Hepatic stellate cell (primary cell): ENCODE measurements around the gene TRABD2B.

ENCODE experiments used
- DNase-seq: peaks from one replicate; pipeline ENCODE4 v3.0.0; 2011; ENCODE audit warnings: low spot score

TRABD2B gene

DNA sequence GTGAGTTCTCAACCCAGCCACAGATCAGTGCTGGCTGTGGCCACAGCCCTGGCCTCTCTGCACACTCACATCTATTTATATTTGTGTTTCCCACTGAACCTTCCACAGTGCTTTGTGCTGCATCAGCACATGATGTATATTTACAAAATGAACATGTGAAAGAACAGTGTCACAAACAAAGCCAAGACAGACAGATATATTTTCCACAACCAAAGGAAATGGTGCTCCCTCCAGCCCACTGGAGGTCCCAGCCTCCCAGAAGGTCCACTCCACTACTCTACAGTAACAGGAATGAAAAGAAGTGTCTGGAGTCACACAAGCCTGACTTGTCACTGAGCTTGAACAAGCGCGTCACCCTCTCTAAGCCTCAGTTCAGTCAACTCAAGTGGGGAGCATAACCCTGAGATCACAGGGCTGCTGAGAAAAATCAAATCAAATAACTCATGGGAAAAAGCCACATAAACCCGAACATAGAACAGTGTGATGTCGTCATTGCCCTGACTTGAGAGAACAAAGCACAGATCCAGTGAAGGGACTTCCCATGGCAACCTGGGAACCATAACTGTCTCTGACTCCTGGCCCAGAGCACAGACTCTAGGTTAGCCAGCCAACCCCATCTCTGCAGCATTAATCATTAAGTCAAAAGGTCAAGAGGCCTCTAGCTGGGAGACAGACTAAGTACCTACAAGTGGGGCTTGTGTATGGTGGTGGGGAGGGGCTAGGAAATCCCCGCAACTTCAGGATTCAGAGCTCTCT, 121.2 kb downstream of the TRABD2B start:
- no peak for DNase-seq

DNA sequence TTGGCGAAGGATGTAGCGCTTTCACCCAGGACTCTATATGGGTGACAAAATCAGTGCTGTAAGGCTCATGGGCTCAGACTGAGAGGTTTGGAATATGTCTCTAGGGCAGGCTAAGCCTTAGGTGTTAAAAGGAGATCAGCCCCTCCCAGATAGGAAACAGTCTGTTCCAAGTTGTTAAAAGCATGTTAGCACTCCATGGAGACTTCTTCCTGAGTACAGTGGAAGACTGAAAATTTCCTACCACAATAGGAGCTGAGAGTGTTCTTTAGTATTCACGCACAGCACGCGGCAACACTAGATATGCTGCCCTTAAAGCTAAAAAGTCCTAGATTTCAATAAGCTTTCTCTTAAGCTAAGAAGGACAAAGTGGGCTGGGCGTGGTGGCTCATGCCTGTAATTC, 122.1 kb downstream of the TRABD2B start:
- no peak for DNase-seq

DNA sequence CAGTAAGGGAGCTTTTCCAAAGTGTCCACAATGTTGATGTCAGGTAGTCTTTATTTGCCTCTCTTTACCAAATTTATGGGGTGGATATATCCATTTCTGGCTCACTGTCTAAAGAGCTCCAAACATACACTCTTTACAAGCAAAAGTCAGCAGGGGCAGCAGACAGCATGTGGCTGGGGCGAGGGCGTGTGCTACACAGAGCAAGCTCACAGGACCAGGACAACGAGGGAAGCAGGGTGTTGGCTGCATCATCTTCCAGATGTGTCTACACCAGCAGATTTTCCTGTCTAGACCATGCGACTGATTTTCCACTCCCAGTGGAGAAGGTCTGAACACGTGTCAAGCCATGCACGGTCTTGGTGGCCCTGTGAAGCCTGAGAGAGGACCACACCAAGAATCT, 123.8 kb downstream of the TRABD2B start:
- no peak for DNase-seq

DNA sequence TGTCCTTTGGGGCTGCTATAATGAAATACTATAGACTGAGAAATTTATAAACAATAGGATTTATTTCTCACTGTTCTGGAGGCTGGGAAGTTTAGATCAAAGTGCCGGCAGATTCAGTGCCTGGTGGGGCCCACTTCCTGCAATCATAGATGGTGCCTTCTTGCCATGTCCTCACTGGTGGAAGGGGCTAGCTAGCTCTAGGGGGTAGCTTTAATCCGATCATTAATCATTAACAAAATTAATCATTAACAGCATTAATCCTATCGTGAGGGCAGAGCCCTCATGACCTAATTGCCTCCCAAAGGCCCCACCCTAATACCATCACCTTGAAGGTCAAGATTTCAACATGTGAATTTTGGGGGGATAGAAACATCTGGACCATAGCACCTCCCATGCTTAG, 124.3 kb downstream of the TRABD2B start:
- no peak for DNase-seq

DNA sequence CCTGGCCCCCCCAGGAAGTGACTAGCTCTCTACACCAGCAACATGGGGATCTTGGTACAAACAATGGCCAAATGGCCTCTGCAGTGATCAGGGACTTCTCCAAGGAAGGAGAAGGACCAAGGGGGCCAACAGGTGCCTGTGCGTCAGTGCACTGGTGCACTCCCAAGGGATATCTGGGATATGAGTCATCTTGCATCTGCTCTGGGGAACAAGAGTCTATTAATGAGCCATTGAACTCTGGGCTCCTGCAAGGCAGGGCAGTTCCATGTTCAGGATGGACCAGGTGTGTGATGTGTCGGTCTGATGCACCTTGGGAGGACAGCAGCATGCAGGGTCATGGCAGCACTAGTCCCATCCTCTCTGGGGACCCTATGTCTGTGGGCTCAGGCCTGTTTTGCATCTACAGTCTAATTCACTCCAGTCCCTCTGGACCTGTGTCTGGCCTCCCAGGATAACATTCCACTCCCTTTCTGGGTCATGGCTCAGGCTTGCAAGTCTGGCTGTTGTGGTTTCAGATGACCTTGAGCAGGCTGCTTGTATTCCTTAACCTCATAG, 125.3 kb downstream of the TRABD2B start:
- no peak for DNase-seq

DNA sequence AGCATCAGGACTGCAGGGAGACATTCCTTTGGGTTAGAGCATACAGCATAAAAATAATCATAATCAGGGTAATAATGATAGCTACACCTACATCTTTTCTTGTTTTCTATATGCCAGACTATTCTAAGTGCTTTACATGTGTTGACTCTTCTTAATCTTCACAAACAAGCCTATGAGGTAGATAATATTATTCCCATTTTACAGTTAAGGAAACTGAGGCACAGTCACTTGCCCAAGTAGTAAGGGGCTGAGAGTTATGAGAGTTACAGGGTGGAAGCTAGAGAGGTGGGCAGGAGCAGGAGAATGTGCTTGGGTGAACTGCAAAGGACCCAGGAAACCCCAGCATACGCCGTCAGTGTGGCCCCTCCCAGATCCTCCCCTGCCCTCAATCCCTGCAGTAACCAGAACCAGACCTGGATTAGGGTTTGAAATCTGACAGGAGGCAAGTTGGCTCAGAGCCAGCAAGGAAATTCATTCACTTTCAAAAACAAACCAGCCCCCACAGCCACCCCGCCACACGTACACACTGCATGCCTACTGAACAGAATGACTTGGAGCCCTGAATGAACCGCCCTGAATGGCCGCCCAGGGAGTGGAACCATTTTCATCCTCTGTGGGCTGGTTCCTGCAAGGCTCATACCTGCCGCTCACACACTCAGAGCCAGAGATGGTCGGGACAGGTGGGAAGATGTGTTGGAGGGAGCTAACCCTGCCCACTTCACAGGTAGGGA, 126.1 kb downstream of the TRABD2B start:
- DNase-seq: no peak

DNA sequence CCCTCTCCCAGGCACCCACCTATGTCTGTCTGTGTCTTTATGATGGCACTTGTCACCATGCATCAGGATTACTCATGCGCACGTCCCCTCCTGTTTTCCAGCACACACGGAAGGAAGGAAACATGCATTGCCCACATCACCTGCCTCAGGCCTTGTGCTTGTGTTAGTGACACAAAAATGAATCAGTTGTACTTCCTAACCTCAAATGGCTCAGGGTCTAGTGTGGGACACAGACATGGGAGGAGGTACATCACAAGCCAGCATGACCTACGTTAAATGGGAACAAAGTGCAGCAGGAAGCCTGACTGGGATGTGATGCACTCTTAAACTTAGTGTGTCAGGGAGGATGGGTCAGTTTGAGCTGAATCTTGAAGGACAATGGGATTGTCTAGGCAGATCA, 126.7 kb downstream of the TRABD2B start:
- no peak for DNase-seq

DNA sequence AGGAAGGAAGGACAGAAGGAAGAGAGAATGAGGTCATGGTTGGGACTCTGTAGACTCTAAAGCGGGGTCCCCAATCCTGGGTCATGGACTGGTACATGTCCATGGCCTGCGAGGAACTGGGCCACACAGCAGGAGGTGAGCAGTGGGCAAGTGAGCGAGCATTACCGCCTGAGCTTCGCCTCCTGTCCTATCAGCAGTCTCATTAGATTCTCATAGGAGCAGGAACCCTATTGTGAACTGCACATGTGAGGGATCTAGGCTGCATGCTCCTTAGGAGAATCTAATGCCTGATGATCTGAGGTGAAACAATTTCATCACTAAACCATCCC, 128.9 kb downstream of the TRABD2B start:
- DNase-seq: no peak

DNA sequence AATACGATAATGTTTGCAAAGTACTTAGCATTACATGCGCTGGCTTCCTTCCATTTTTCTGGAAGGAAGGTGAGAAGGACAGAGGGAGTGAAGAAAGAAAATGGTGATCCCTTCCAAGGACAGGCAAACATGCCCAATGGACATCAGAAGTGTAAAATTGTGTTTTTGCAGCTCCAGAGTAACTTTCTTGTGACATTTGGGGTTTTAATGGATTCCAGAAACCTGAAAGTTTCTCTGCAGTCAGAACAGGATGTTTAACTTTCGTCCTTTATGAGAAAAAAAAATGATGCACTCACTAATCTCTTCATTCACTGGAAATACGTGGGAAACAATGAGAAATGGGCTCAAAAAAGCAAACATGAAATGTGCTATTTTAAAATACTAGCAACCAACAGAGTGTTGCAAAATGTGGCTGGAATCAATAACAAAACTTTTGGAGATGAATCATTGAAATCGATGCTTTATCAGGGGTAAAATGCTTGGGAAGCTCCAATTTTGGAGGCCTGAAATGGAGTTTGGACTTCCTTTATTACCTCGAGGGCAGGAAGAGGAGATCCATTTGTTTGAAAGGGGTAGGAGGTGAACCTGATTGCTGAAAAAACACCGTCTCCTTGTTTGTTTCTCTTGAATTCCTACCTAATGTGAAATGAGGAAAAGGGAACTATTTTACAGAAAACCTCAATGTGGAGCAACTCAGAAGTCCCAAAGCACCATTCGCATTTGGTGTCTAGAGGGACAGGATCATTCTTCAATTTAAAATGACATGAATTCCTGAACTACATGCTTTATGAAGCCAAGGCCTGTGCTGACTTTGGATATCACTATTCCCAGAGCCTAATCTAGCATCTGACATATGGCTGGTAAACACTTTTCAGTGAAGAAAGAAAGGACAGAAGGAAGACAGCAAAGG, 129.5 kb downstream of the TRABD2B start:
- no peak for DNase-seq

DNA sequence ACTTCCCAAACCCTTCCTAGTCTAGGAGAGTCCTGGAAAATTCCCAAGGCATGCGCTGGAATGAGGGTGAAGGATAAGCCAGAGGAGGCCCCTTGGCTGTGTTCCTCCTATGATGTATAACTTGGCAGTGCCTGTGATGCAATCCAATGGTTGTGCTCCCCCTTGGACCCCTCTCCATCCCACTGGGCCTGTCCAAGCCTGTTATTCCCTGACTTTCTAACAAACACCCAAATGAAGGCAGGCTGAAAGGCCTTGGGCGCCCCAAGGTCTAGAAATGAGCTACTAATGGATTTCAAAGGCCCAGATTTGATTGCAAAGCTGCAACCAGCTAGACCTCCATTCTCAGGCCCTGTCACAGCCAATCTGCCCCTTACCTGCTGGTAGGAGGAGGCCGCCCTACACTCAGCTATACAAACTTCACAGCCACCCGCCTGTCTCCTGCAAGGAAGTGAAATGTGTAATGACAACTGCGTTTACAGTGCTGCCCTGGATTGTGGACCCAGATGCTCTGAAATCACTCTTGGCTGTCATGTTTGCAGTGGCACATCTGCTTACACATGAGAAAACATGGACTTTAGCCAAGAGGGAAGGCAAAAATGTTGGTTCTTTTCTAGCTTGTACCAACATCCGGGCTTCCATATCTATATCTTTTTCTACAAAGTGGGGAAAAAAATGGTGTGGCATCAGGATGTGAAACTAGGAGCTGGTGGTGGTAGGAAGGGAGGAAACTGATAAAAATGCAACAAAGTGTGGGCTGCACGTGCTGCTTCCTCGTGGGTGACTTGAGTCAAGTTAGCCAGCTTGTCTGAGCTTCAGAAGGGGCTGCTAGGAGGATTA, 130.4 kb downstream of the TRABD2B start:
- no peak for DNase-seq

DNA sequence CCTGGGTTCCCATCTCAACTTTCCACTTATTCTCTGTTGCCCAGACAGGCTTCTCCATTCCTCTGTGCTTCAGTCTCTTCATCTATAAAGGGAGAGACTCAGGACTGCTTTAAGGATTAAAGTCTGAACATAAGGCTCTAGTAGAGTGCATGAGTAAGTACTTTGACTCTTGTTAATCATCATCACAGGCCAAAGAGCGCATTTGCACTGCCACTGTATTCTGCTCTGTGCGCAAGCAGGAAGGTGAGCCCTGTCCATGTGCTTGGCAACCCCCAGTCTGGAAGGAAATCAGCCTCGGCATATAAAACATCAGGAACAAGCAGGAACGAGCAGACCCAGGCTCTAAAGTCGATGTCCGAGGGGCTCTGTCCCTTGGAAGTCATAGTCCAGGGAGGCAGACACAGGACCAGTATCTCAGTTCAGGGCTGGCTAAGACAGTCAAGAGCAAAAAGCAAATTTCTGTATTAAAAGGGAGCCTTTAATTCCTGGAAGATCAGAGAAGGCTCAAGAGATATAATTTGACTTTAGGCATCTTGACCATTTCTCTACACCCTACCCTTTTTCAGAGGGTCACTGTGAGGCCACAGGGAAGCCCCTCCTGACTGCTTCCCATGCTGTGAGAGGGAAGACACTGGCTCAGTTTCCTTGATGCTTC, 131.2 kb downstream of the TRABD2B start:
- no peak for DNase-seq

DNA sequence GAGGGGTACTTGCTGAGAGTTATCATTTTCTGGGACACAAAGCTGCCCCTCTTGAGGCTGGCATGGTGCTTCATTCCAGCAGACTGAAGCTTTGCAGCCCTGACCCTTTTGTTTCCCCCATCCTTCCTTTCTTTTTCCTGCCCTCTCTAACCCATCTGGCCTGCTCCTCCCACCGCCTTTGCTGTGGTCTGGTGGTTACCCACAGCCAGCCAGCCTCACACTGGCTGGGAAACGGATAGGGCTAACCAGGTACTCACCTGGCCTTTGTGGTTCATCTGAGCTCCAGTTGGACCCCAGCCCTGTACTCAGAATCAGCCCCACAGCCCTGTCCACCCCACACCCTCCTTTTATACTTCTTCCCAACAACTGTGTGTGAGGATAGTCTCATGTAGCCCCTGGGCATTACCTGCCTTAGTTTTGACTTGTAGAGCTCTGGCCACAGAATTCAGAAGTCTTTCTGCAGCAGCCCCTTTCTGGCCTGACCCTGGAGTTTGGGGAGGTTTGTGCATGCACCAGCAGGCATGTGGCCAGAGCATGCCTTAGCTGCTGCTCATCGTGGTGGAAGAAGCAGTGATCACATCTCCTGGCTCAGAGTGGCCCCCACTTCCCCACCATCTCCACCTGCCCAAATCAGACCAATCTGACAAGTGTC, 138.0 kb downstream of the TRABD2B start:
- no peak for DNase-seq

DNA sequence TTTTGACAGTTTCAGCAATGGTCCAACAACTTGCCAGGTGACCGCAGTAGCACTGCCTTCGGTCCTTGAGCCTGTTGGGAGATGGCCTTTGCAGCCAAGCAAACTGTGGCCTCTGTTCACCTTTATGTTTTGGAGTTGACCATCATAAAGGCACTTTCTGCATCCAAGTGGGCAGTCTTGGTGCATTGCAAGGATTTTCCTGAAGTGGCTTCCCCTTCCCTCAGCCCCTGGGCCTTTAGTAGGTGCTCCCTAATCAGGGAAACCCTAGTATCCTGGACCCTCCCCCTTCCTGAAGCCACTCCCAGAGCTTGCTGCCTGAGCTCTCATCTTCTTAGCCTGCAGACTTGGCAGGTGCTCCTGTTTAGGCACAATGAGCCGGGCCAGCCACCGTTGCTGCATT, 140.2 kb downstream of the TRABD2B start:
- no peak for DNase-seq

DNA sequence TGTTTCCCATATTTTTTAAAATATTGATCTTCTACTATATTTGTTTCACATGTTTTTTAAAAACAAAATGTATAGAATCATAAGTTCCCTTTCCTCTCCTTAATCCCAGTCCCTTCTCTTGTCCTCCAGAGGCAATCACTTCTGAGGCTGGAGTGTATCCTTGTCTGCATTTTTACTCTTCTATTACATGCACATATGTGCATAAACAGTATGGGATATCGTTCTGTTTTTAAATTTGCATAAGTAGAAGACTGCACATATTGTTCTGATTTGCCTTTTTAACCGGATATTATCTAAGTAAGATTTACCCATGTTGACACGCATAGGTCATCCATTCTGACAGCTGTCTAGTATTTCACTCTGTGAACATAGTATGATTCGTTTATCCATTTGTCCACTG, 142.0 kb downstream of the TRABD2B start:
- no peak for DNase-seq

DNA sequence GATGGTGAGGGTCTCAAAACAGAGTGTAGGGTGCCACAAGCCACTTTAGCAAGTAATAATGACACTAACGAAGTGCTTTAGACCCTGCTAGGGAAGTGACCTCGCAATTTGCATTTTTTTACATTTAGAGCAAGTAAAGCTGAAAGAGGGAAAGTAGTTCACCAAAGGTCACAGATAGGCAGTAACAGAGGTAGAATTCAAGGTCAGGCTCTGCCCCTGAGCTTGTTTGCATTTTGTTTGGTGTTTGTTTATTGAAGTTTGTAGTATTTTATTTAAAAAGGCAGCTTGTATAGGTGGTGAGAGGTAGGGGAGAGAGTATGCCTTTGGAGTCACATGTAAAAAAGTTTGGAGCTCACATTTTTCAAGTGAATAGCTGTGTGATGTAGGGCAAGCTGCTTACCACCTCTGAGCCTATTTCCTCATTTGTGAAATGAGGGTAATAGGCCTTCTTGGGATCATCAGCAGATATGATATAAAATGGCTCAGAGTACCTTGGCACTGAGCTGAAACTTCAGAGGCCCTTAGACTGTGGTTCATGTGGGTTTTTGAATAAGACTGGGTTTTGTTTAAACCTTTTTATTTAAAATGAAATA, 142.5 kb downstream of the TRABD2B start:
- no peak for DNase-seq

DNA sequence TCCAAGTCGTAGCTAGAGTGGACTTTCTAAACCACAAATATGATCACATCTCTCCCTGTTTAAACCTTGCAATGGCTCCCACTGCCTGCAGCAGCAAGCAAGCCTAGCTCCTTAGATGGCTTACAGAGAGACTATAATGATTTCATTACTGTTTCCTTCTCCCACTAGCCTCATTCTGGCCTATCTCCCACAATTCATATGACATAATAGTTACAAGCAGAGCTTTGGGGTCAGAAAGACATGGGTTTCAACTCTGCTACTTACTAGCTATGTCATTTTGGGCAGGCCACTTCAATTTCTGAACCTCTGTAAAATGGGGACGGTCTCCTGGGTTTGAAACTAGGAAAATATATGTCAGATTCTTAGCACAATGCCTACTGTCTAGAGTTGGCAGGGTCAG, 143.3 kb downstream of the TRABD2B start:
- no peak for DNase-seq

DNA sequence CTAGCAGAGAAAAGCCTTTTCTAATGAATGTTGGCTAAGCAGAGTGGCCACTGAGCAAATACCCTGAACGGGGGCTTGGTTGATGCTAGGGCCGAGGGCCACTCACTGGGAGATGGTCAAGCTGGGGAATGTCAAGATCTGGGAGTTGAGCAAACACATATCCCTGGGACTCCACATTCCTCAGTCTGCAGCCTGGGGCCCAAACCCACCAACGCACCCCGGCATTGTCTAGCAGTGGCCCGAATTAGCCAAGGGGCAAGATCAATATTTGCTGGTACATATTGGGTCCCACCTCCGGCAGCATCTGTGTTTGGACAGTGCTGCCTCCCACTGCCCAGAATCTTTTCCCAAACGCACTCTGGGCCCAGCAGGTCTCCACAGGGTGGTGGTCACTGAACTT, 144.1 kb downstream of the TRABD2B start:
- DNase-seq: no peak

DNA sequence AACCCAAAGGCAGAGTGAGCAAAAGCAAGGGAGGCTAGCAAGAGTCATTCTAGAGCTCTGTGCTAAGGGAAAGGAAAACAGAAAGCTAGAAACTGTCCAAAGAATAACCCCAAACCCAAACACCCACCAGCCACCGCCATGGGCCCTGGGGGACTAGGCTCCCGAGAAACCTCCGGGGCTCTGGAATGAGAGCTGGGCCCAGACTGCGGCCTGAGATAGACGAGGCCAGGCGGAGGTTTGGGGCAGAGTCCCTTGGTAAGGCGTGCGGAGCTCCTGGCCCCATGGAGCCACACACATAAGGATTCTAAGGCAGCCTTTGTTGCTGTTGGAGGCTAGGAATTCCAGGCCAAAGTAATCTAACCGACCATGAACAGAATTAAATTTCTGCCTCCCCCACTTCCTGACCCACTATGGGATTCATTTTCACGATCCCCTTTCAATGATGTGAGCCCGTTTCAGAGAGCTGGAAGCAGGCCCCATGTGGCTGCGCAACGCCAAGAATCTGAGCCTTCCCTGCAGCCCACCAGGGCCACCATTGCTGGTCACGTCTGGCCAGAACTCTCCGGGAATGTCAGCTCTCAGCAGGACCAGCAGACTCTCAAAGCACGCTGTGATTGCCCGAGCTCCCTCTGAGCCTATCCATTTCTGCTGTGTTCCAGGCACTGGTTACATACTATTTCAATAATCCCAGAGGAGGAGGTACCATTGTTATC, 145.0 kb downstream of the TRABD2B start:
- DNase-seq: no peak

DNA sequence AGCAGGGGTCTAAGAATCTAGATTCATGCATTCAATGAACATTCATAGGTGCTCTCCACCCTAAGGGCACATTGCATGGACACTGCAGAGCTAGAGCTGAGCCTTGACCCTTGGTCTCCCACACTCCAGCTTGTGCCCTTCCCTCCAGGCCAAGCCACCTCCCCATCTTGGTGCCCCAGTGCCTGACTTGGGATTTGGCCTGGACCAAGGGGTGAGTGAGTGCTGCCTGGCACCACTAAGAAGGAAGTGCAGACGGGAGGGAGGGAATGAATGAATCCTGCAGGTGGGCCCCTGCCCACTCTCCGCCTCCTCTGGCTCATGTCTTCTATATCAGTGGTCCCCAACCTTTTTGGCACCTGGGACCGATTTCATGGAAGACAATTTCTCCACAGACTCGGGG, 146.7 kb downstream of the TRABD2B start:
- DNase-seq: no peak
